GM21515 (cell line): ENCODE data around the gene CARHSP1.
"Not testable (repeated sequence)": the region's sequence is repeated elsewhere in the genome, so short reads cannot be mapped to it uniquely, and the experiment has no call there.

Experiments used
- ATAC-seq: cut with Tn5 transposase; IDR thresholded peaks from one replicate; pipeline ENCODE4 v1.9.1; 2021; ENCODE audit not compliant: unreplicated experiment

CARHSP1 gene

DNA sequence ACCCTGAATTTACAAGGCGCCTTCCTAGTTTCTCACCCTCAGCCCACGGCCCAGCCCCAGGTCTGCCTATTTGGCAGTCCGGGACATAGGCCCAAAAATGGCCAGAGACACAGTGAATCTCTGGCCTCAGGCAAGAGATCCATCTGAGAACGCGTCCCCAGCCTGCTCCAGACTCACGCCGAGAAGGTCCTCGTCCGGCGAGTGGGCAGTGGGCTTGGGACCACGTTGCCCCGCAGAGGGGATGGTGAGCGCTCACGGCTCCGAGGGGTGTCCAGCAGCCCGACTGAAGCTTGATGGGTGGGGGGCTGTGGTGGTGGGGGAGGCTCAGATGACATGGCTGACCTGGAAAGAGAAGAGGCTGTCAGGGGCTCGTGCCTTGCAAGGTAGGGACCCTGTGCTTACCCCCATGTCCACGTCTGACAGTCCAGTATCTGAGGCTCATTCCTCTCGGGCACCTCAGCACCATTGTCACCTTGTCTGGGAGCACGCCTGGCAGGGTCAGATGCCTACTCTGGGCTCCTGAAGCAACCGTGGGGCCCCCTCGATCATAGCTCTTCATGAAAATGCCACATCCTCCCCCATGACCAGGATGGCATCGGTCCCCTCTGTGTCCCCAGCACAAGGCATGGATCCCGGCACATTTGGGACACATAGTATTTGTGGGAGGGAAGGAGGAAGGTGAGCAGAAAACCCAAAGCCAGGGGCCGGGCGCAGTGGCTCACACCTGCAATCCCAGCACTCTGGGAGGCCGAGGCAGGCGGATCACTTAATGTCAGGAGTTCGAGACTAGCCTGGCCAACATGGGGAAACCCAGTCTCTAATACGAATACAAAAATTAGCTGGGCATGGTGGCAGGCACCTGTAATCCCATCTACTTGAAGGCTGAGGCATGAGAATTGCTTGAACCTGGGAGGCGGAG lies 9.6 kb downstream of the CARHSP1 start:
- ATAC-seq, result no peak

DNA sequence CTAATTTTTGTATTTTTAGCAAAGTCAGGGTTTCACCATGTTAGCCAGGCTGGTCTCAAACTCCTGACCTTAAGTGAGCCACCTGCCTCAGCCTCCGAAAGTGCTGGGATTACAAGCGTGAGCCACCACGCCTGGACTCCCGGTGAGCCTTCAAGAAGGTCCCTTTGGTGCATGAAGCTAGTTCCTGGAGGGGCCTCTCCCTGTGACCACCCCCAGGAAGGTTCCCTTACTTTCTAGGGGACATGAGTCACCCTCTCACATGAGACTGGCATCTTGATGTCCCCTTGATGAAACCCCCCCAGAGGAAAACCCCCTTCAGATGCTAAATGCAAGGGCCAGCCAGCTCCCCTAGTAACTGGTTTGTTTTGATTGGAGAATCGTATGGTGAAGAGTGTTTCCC lies 12.8 kb downstream of the CARHSP1 start:
- ATAC-seq, result no peak

DNA sequence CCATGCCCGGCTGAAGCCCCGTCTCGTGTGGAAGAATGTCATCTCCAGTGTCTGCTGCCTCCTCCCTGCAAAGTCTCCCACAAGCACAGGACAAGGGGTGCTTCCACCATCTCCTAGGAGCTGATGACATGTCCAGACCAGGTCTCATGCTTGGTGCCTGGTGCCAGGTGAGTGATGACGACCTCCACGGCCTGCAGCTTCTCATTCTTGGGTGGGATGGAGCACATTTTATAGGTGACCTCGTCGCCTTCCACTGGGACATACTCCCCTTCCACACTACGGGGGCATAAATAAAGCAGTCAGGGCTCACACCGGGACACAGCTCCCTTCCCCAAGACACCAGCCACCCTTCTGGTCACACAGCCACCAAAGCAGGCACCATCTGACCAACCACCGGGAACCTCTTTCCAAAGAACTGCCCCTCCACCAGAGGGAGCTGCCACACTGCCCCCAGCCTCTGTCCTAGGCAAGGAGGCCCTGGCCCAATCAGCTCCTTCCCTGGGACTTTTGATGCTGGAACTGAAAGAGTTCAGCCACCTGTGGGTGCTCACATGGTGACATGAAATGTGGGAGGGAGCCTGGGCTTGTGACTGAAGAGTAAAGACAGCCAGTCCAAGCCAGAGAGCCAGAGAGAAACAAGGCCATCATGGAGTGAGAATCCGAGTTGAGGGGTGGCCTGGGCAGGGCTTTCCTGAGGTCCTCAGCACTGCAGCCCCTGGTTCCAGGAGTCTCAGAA lies 13.6 kb downstream of the CARHSP1 start:
- ATAC-seq, result no peak

DNA sequence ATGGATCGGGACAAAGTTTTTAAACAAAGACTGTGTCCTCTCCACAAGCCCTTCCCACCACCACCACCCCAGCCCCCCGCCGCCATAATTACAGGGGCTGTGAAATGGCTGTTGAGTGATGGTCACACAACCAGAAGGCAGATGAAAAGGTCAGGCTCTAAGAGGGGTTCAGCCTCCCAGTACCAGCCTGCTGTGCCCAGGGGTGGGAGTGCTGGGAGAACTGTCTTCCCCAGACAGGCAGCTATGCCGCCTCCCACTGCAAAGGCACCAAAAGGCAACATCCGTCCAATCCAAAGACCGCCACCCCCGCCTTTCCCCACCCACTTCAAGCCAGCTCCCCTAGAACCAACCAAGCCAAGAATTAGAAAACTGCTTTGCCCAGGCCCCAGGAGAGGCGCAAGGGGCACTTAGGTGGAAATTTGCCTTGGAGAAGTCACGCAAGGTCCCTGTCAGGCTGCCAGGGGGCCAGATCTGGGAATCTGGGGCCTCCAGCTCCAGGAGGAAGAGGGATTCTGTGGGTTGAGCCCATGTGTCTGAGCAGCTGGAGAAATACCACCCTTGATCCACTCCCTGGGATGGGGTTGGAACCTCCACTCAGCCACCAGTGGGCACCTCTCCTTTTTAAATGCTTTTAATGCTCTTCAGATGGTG lies 14.4 kb downstream of the CARHSP1 start:
- no peak for ATAC-seq

DNA sequence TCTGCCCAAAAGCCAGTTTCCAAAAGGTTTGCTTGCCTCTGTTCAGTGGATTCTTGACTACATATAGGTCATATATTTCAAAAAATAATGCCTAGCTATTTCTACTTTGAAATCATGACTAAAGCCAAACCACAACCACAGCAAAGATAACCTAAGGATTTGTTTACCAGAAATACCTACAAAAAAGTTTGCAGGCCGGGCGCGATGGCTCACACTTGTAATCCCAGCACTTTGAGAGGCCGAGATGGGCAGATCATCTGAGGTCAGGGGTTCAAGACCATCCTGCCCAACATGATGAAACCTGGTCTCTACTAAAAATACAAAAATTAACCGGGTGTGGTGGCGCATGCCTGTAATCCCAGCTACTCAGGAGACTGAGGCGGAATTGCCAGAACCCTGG lies 15.2 kb downstream of the CARHSP1 start:
- no peak for ATAC-seq

DNA sequence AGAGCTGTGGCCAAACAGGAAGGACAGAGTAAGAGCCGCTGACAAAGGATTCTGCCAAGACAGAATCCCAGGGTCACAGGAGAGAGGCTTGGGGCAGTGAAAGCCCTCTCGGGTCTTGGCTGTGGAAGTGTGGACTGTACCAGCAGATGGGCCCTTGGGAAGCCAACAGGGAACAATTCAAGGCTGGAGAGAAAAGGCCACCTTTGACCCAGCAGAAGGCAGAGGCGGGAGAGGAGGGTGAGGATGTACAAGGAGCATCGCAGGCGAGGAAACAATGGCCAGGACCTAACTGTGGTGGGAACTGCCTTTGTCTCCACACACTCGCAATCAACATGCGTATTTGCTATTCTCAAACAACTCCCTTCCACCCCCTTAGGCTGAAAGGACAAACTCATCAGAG lies 15.7 kb downstream of the CARHSP1 start:
- no peak for ATAC-seq

DNA sequence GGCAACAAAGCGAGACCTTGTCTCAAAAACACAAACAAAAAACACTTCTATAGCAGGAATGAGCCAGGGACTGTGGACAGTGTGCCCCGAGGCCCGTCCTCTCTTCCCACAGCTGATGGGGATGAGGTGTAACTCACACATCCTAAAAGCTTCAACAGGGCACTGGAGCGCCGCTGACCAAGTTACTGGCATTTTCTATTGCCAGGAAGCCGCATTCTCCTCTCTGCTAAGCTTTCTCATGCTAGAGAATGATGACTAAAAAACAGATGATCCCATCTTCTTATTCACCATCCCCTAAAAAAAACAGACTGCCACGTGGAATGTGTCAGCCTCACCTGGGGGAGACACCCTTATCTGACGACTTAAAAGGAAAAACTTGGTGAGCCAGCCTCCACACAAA lies 16.3 kb downstream of the CARHSP1 start:
- no peak for ATAC-seq

DNA sequence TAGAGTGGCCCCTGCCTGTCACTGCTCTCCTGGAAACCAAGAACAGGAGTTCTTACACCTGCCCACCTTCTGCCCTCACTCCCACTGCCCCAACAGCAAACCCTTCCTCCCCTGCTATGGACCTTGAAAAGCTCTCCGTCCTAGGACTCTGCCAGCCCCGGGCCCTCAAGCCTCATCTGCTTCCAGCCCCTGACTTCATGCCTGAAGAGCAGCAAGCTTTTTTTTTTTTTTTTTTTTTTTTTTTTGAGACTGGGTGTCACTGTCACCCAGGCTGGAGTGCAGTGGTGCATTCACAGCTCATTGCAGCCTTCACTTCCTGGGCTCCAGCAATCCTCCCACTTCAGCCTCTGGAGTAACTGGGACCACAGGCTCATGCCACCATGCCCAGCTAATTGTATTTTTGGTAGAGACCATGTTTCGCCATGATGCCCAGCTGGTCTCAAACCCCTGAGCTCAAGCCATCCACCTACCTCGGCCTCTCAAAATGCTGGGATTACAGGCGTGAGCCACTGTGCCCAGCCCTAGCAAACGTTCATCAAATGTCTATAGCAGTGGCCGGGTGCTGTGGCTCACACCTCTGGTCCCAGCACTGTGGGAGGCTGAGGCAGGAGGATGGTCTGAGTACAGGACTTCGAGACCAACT lies 16.9 kb downstream of the CARHSP1 start:
- ATAC-seq, result no peak

DNA sequence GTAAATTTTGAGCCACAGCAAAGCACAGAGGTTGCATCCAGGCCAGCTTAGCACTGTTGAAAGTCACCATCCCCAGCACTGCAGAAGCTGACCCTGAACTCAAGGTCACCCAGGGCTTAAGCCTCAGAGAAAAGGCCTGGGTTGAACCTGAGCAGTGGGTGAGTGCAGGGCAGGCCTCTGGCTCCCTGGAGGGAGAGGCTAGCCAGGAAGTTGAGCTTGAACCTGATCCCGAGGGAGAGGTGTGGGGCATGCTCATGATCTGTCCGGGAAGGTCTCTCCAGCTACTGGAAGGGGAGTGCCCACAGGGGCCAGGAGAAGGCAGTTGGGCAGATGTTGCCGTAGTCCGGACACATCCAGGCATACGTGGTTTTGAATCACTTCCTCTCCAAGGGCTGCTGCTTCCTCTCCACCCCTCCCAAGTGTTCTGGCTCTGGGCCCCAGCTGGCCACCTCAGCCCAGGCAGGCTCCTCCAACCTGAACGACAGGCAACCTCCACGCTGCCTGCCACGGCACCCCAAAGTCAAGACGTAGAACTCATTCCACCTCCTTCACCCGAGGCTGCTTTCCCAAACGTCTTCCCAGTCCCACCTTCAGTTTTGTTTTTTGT lies 18.4 kb downstream of the CARHSP1 start:
- ATAC-seq, result no peak

DNA sequence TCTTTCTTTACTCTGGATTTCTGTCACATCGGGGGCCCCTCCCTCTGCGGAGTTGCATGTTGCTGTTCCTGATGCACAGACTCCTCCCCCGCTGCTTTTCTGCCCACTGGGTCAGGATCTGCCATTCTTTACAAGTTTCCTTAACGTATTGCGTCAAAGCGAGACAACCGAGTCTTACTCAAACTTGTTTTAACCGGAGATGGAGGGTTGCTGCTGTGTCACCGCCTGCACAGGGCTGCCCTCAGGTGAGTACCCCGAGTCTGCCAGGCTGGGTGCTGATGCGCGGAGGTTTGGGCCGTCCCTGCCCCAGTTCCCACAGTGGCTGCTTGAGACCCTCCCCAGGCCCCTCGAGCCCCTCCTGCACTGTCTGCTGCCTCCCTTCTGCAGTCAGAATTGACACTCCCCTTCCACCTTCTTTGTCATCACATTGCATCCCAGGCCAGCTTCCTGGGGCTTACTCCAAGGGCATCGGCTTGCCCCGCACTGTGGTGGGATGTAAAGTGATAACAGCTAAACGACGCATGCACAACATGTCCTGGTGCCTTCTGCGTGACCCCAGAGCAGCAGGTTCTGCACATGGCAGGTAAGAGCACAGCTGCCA lies 19.3 kb downstream of the CARHSP1 start:
- no peak for ATAC-seq

DNA sequence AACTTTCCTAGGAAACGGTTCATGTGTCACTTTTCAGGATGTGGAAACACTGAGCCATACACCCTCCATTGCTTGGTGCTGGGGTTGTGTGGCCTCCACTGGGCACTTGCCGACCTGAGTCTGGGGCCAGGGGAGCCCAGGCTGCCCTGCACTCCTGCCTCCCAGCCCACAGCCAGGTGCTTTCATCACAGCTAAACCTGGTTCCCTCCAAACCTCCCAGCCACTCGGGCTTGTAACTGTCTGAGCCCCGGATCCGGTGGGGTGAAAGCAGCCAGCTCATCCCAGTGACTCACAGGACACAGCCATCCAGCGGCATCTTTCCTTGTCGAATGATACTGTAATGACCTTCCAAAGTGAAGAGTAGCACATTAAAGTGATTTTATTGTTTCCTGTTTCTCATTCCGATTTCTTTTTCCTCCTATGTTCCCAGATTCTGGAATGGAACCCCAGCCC lies 19.8 kb downstream of the CARHSP1 start:
- ATAC-seq, result no peak

DNA sequence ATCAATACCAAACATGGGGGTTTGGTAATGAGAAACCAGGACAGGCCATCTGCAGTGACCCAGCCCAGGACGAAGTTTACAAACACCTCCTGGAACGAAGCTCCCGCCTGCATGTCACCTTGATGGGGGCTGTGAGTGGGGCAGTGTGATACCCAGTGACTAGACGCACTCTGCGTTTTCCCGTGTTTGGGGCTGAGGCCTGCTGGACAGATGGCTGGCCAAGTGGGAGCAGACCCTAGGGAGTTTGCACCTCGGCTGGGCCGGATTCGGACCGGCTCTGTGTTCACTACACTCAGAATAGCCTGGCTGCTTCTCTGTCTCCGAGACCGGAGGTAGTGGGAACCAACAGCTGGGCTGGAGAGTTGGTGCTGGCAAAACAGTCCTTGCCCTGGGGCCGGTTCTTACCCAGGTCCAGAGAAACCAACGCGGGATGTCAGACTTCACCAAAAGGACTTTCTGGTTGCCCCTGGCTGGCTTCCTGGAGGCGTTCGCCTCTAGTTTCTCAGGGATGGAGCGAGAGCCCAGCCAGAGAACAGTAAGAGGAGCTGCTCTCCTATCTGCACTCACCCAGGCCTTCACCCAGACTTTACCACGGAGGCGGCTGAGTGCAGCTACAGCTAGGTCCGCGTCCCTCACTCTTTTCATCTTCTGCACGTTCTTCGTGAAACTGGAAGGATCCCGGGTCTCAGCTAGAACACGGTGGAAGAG lies 20.4 kb downstream of the CARHSP1 start:
- ATAC-seq, result no peak

DNA sequence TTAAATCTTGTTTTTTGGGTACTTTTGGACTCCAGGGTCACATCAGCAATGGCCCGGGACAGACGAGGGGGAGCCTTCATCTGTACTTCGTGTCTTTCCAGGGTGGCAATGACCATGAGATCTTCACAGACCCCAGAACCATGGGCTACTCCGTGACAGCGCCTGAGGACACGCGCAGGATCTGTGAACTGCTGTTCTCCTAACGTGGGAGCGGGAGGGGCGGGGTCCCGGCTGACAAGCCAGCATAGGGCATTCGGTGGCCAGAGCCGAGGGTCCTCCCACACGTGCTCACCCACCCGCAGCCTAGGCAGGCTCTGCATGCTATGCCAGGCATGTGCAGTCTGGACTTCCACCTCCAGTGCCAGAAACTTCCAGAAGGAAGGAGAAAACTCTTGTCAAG lies 21.2 kb downstream of the CARHSP1 start:
- ATAC-seq, result no peak

DNA sequence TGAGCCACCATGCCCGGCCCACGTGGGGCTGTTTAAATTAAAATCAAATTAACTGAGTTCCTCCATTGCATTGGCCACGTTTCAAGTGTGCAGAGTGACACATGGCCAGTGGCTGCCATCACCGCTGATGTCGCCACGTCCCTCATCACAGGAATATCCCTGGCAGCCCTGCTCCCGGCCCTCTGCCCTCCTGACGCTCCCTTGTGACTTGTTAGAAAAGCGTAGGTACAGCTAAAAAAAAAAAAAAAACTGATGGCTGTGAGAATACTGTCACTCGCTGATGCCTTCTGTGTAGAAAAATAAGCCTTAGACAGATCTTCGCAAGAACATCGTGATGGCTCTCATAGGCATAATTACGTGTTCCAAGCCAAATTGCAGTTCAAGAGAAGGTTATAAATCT lies 21.7 kb downstream of the CARHSP1 start:
- ATAC-seq, result no peak

DNA sequence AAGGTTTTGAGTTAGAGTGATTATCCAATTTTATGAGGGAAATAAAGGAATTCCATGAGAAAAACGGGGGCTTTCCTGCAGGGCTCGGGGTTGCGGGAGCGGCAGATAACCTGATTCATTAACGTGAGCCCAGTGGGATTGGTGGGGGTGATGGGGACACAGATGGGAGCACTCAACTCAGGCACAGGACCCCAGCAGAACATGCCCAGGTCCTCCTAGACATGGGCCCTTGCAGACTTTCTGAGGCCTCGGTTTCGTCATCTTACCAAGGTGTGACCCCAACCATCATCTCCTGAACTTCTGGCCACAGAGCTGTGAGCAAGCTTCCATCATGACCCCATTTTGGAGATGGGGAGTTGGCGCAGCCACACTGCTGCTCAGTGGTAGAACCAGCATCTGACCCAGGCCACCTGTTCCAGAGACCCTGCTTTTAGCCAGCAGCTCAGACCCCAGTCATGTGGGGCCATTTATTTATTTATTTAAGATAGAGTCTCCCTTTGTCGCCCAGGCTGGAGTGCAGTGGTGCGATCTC lies 22.3 kb downstream of the CARHSP1 start:
- no peak for ATAC-seq

DNA sequence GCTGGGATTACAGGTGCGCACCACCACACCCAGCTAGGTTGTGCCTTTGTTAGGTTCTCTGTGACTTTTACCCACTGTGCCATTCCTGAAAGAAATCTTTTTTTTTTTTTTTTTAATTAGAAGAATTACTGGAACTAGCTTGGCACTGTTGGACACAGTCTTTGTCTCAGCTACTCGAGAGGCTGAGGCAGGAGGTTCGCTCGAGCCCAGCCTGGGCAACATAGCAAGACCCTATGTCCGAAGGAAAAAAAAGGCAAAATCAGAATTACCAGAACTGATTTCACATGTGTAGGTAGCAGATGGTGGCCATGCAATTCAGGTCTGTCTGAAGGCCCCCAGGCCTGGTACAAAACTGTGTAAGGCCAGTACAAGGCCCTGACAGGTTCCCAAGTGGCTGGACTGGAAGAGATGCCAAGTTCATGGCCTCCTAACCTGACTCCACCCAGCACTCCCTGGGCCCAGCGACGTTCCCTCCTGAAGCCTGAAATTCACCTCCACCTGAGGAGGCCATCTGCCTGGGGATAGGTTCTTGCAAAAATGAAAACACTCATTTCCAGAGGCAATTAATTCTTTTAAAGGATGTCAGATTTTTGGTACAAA lies 23.0 kb downstream of the CARHSP1 start:
- ATAC-seq, result no peak

DNA sequence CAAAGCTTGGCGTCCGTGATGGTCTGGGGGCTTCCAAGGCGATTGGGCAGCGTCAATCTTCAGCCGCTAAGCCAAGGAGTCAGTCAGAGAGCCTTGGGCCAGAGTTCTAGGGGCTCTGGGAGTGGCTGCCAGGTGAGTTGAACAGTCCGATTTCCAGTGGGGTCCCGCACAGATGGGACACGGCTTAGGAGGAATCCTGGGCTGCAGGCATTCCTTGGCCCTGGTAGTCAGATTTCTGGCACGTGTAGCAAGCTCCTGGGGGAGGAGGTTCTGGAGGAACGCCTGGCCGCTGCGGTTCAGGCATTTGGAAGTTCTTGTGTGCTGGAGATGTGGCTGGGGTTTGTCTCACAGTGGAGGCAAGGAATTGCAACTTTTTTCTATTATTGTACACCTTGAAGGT lies 25.5 kb downstream of the CARHSP1 start:
- not testable (repeated sequence) for ATAC-seq

DNA sequence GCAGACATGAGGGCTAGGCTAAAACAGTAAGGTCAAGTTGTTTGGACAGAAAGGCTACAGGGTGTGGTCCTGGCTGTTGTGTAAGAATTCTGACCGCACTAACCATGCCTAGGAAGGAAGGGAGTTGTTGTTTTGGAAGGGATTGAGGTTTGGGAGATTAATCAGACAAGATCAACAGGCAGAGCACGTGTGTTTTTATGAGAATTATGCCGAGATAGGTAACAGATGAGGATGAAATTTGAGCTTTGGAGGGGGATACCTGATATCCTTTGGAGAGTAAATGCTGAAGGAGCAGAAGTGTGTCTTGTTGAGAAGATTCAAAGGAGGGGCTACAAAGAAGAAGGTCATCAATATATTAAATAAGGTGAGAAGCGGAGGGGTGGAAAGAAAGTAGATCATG lies 26.8 kb downstream of the CARHSP1 start:
- not testable (repeated sequence) for ATAC-seq

DNA sequence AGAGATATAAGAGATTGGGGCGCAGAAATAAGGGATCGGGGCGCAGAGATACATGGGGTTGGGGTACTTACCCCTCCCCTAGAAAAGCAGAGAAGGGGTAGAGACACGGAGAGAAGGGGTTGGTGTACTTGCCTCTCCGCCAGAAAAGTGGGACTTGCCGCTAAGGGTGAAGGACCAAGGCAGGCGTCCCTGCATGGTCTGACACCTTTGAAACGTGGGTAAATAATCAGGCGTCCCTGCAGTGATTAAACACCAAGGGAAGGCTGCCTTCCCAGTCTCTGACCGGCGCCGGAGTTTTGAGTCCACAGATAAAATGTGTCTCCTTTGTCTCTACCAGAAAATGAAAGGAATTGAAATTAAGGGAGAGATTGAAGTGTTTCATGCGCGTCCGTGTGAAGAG lies 31.2 kb downstream of the CARHSP1 start:
- ATAC-seq, result not testable (repeated sequence)
